Mesodermal cell (in vitro differentiated cells): ENCODE data around the gene CCDC181.

Experiments used
- H3K27ac ChIP-seq: 2 replicates; pipeline ENCODE4 v1.7.0; 2013; ENCODE audit warnings: mild to moderate bottlenecking, low read depth, low read length, moderate library complexity; ENCODE audit not compliant: severe bottlenecking
- H3K36me3 ChIP-seq: 2 replicates; pipeline ENCODE4 v1.7.1; 2013; ENCODE audit warnings: mild to moderate bottlenecking, low read length, moderate library complexity; ENCODE audit not compliant: control insufficient read depth, insufficient read depth
- H3K4me1 ChIP-seq: one replicate; pipeline ENCODE4 v1.7.1; 2013; ENCODE audit warnings: mild to moderate bottlenecking, low read length; ENCODE audit not compliant: insufficient read depth, control insufficient read depth, poor library complexity, severe bottlenecking
- H3K4me3 ChIP-seq: 2 replicates; pipeline ENCODE4 v1.7.0; 2013; ENCODE audit warnings: low read length, control low read depth, mild to moderate bottlenecking; ENCODE audit not compliant: insufficient read depth, poor library complexity, severe bottlenecking; ENCODE audit errors: extremely low read depth
- H3K9me3 ChIP-seq: 2 replicates; pipeline ENCODE4 v1.7.1; 2013; ENCODE audit warnings: mild to moderate bottlenecking, low read length, moderate library complexity; ENCODE audit not compliant: control insufficient read depth
- whole genome bisulfite sequencing, 2 experiments: methylation state at CpG; one replicate each; pipeline ENCODE4 v1.1.5; 2013; ENCODE audit warnings: missing lambda C conversion rate in 2 of 2; ENCODE audit not compliant: insufficient coverage in 2 of 2; 5-methylcytosine and 5-hydroxymethylcytosine counted together

The CCDC181 gene

GRCh38 chr1:169363046-169363730 lies 64.1 kb downstream of the CCDC181 start:
- WGBS, 2 experiments, result 92 to 96% methylated on average over 2 of the region's 5 CpGs
- Histone ChIP-seq H3K36me3 (no peaks in the 10 kb centered on the region), H3K9me3 (peaks cover 10% of the 10 kb centered on the region), H3K4me3 (no peak overlapping the region), H3K27ac (no peak overlapping the region), H3K4me1 (peaks cover 2% of the 10 kb centered on the region)

- peaks cover 2% of the 10 kb centered on the region for H3K4me1 ChIP-seq
- H3K36me3 ChIP-seq, result no peaks in the 10 kb centered on the region
- H3K4me3 ChIP-seq, result no peak overlapping the region
- no peak overlapping the region for H3K27ac ChIP-seq
- H3K9me3 ChIP-seq, result peaks cover 10% of the 10 kb centered on the region
- WGBS, 2 experiments, result 95 to 98% methylated on average over 7 of the region's 7 CpGs
Observed at GRCh38 chr1:169361281-169361680, 66.0 kb downstream of the CCDC181 start.

GRCh38 chr1:169360415-169360814 lies 66.9 kb downstream of the CCDC181 start:
- H3K4me3 ChIP-seq, result no peak overlapping the region
- peaks cover 2% of the 10 kb centered on the region for H3K4me1 ChIP-seq
- no peak overlapping the region for H3K27ac ChIP-seq
- peaks cover 8% of the 10 kb centered on the region for H3K9me3 ChIP-seq
- 100% methylated on average over 1 of the region's 1 CpG for WGBS, 2 experiments
- H3K36me3 ChIP-seq, result no peaks in the 10 kb centered on the region

- H3K36me3 ChIP-seq, result no peaks in the 10 kb centered on the region
- no peaks in the 10 kb centered on the region for H3K4me1 ChIP-seq
- H3K27ac ChIP-seq, result no peak overlapping the region
- no peak overlapping the region for H3K4me3 ChIP-seq
- WGBS, 2 experiments, result 100% methylated on average over 2 of the region's 5 CpGs; no CpG with 5 or more reads in 1 of the 2 experiments
- H3K9me3 ChIP-seq, result no peaks in the 10 kb centered on the region
Observed at GRCh38 chr1:169348383-169349036, 78.8 kb downstream of the CCDC181 start.

GRCh38 chr1:169347688-169348382 lies 79.4 kb downstream of the CCDC181 start:
- Histone ChIP-seq H3K27ac (no peak overlapping the region), H3K36me3 (no peaks in the 10 kb centered on the region), H3K4me1 (no peaks in the 10 kb centered on the region), H3K4me3 (no peak overlapping the region), H3K9me3 (no peaks in the 10 kb centered on the region)
- no CpG with 5 or more reads among the region's 2 CpGs for WGBS, 2 experiments

GRCh38 chr1:169346036-169346589 lies 81.2 kb downstream of the CCDC181 start:
- no peaks in the 10 kb centered on the region for H3K36me3 ChIP-seq
- no peak overlapping the region for H3K27ac ChIP-seq
- no peak overlapping the region for H3K4me3 ChIP-seq
- no peaks in the 10 kb centered on the region for H3K9me3 ChIP-seq
- WGBS, 2 experiments, result 92 to 98% methylated on average over 3 of the region's 3 CpGs
- H3K4me1 ChIP-seq, result no peaks in the 10 kb centered on the region

GRCh38 chr1:169345511-169345910 lies 81.8 kb downstream of the CCDC181 start:
- H3K4me1 ChIP-seq, result no peaks in the 10 kb centered on the region
- no peak overlapping the region for H3K27ac ChIP-seq
- H3K4me3 ChIP-seq, result no peak overlapping the region
- H3K9me3 ChIP-seq, result no peaks in the 10 kb centered on the region
- 90 to 91% methylated on average over 1 of the region's 1 CpG for WGBS, 2 experiments
- no peaks in the 10 kb centered on the region for H3K36me3 ChIP-seq
